H4 (cell line): ENCODE results near the gene BAK1. TPM values are rescaled to one million over a fixed set of nuclear protein-coding genes. Genes with fewer than 3 reads are reported as not detected.
A peak's percentile ranks its signal among the peaks of the same experiment; 100 is the strongest.
"Not testable (repeated sequence)": the region's sequence is repeated elsewhere in the genome, so short reads cannot be mapped to it uniquely, and the experiment has no call there.

Experiments
- DNase-seq: peaks from one replicate; pipeline ENCODE4 v3.0.0-alpha.2; 2015; ENCODE audit warnings: low spot score
- total RNA-seq: library from RNA; depleted of rRNA; stranded (reverse); fragments of >200 nt; shearing (Covaris generic); gene quantifications from 2 replicates; pipeline ENCODE4 v1.2.3, GENCODE V29; 2014

The BAK1 gene
- total RNA-seq, 1 experiment from 2014 or later = 16.3 TPM

DNA sequence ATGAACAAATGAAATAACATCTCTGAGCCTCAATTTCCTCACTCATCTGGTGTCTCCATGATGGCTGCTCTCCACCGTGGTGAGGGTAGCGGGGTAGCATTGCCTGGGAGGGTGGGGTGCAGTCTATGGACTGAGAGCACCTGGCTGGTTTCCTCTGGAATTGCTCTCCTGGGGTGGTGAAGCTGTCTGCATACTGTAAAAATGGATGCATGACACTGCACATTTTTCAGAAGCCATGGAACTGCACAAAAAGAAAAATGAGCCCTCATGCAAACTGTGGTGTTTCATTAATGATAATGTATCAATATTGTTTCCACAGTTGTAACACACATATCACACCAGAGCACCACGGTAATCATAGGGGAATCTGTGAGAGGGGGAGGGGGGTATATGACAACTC is 28.9 kb upstream of the BAK1 start:
- DNase-seq = no peak

- DNase-seq = no peak
These were observed 27.7 kb upstream of the BAK1 start for GRCh38 chr6:33607784-33608161.

DNA sequence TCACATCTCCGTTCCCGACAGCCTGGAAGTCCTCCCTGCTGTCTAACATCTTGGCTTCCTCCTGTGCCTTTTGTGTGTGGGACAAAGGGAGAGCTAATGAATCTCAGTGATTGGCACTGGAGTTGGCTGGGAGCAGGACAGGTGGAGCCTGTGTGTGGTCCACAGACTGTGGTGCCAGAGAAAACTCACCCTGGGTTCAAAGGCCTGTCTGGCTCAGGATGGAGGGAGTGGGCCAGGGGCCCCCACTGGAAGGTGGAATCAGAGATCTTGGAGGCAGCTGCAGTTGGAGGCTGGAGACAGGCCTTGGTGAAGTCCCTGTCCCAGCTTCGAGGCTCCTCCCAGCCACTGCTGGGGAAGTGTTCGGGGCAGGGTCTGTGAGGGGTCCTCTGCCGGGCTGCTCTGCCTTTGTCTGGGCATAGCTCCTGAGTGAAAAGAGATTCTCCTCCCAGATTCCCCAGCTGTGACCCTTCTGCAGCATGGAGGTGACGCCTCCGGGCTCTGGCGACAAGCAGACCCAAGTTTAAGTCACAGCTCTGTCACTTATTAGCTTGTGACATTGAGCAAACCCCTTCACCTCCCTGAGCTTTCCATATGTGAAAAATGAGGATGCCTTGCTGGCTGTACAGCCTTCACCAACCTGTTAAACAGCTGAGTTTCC is 27.2 kb upstream of the BAK1 start:
- no peak for DNase-seq

- no peak for DNase-seq
These were observed 26.6 kb upstream of the BAK1 start for GRCh38 chr6:33606642-33607041.

GRCh38 chr6:33604941-33605854 is 25.1 kb upstream of the BAK1 start:
- DNase-seq = no peak

- DNase-seq = no peak
These were observed 22.1 kb upstream of the BAK1 start for GRCh38 chr6:33602180-33602579.

DNA sequence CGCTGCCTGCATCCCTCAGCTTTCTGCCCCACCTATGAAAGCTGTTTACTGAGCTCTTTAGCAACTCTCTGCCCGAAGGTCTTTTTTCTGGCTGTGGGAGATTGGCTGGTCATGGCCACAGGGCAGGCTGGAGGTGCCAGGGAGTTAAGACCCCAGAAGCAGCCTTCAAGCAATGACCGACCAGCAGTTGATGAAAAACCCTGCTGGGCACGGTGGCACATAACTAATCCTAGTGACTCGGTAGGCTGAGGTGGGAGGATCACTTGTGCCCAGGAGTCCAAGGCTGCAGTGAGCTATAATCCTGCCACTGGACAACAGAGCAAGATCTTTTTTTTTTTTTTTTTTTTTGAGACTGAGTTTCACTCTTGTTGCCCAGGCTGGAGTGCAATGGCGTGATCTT is 20.7 kb upstream of the BAK1 start:
- no peak for DNase-seq

- DNase-seq = no peak
These were observed 19.4 kb upstream of the BAK1 start for GRCh38 chr6:33599413-33599938.

DNA sequence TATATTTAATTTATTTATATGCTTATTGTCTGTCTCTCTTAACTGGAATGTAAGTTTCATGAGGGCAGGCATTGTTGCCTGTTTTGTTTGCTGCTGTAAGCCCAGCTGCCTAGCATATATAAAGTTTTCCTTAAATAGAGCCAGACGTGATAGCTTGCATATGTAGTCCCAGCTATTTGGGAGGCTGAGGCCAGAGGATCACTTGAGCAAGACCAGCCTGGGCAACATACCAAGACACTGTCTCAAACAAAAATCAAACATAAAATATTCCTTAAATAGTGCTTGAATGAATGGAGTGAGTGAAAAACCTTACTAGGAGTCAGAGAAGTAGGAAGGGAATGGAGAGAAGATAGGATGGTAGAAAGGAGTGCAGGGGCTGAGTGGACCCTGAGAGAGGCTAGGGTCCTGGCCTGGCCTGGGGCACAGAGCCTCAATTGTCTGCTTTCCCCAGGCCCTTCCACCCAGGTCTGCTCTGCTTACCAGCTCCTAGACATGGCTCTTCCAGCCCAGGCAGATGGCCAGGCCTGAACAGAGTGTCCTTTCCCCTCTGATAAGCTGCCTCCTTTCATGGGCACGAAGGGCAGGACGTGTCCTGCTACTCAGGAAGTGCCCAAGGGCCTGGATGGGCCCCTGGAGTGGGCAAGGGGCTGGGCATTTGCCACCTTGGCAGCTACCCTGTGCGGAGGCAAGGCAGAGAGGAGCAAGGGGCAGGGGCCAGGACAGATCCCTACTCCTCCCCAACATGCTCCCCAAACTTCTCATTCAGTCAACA is 17.7 kb upstream of the BAK1 start:
- DNase-seq = no peak

- DNase-seq = not testable (repeated sequence)
These were observed 16.8 kb upstream of the BAK1 start for GRCh38 chr6:33596894-33597293.

- DNase-seq = no peak
These were observed 15.1 kb upstream of the BAK1 start for GRCh38 chr6:33595001-33595846.

DNA sequence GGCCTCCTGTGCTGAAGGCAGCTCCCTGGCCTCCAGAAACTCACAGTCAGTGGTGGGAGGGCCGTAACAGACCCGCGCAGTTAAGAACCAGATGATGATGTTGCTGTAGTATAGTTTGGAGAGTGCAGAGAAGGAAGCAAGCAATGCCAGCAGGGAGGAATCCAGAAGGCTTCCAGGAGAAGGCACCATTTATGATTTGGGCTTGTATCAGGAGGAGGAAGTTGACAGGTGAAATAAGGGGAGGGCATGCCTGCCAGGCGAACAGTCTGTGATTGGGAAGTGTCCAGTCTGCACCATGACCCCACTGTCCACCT is 13.3 kb upstream of the BAK1 start:
- no peak for DNase-seq

DNA sequence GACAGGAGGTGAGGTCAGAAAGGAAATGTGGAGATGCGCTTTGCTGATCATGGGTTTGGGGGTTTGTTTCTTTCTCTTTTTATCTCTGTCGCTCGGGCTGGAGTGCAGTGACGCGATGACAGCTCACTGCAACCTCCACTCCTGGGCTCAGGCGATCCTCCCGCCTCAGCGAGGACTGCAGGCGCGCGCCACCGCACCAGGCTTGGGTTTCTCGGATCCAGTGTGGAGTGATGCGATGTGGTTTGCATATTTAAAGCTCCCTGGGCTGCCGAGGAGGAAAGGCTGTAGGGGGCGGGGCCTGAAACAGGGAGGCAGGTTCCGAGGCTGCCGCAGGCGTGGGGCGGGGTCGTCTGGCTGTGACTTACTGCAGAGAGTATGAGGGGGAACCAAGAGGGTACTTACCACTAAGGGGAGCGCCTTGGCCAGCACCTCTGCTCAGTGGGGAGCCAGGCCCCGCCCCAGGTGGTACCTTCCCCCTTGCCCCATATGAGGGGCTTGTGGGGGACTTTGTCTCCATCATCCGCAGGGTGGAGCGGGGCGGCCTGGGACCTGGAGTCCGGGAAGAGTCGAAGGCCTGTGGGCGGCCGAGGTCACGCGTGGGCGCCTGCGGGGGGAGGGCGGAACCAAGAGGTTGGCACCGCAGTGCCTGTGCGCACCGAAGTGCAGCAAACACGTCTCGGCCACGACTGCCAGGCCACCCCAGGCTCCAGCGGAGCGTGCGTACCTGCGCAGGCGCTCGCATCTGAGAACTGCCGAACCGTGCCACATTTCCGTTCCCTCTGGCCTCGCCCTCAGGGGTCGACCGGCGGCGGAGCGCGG is 12.7 kb upstream of the BAK1 start:
- DNase-seq = no peak

DNA sequence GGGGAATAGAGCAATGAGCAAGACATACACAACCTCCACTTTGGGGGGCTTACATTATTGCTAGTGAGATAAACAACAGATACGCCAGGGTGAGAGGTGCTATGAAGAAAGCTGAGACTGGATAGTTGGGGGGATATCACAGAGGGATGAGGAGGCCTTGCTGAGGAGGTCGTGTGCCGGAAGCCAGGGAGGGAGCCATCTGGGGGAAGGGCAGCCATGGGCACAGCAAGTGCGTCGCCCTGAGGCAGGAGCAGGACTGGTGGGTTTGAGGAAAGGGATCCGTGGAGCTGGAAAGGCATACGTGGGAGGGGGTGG is 12.2 kb upstream of the BAK1 start:
- DNase-seq = no peak

GRCh38 chr6:33591424-33592032 is 11.5 kb upstream of the BAK1 start:
- DNase-seq = no peak

DNA sequence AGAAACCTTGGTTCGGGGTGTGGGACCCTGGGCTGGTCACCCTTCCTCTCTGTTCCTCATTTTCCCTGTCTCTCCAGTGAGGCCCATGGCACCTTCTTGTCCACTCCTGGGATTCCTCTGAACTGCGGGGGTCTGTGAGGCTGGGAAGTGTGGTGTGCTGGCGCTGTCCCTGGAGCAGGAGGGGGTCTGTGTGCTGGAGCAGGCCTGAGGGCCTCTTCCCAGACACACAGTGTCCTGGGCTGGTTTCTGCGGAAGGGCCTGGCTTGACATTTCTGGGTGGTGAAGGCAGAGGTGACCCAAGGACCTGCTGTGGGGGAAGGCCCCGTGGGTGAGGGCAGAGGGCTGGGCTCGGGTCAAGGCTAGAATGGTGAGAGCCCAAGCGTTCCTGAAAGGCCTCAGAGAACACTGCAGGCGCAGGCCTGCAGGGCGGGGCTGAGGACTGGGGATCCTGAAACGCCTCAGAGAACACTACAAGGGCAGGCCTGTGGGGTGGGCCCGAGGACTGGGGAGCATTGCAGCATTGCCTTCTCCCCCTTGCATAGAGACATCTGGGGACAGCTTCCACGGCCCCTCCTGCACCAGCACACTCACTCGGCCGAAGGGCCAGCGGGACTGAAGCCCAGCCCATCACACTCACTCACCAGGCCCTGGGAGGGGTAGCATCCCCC is 10.6 kb upstream of the BAK1 start:
- DNase-seq = no peak

GRCh38 chr6:33589731-33590530 is 9.9 kb upstream of the BAK1 start:
- DNase-seq = peak; percentile 66

- no peak for DNase-seq
These were observed 9.3 kb upstream of the BAK1 start for GRCh38 chr6:33589392-33589730.

GRCh38 chr6:33588894-33589293 is 8.8 kb upstream of the BAK1 start:
- DNase-seq = no peak
